Occipital lobe (tissue), 2 donors: ENCODE results near the gene XYLT2. TPM values are rescaled to one million over a fixed set of nuclear protein-coding genes. Genes with fewer than 3 reads are reported as not detected.
"Not testable (repeated sequence)": the region's sequence is repeated elsewhere in the genome, so short reads cannot be mapped to it uniquely, and the experiment has no call there.

ENCODE experiments used
- DNase-seq: peaks from one replicate; lab custom pipeline; 2025; lab: John Stamatoyannopoulos, UW
- total RNA-seq: library from RNA; depleted of rRNA; stranded (reverse); fragments of >200 nt; gene quantifications from one replicate; pipeline ENCODE4 v1.2.3, GENCODE V29; 2014

XYLT2 gene
- 7.5 TPM for total RNA-seq

DNA sequence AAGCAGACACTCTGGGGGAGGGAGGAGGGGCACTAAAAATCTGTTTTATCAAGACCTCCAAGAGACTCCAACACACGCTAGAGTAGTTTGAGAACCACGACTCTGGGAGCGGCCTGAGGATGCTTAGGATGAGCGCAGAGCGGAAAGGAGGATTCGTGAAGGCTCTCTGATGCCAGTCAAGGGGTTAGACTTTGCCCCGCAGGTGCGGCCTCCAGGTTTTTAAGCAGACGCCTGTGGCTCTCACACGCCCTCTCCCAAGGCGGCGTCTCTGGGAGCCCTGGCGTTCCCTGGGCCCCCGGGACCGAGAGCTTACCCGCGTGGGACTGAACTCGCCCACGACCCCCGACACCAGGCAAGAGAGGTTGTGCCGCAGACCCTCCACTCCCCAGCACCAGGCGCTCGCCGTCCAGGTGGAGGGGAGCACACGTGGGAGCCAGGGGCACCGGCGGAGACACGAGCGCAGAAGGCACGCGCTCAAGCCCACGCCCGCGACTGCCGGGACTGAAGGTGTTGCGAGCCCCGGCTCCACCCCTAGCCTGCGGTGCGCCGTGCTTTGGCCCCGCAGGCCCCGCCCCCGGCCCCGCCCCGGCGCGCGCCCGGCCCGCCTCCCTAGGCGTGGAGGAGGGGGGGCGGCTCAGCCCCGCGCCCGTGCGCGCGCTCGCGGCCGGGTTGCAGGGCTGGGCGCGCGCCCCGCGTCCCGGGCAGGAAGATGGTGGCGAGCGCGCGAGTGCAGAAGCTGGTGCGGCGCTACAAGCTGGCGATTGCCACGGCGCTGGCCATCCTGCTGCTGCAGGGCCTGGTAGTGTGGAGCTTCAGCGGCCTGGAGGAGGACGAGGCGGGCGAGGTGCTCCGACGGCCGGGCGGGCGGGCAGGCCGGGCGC is at the start of gene XYLT2:
TSS of gene XYLT2 (plus strand) at position 695 of the 881 bp plus-strand sequence. CDS start at position 710, 15 bp downstream.
- DNase-seq = peak; percentile 66

GRCh38 chr17:50297407-50297865 is 48.5 kb upstream of the XYLT2 start:
- peak; percentile 25 for DNase-seq

- no peak for DNase-seq
These were observed 47.9 kb upstream of the XYLT2 start for GRCh38 chr17:50298018-50298417.

DNA sequence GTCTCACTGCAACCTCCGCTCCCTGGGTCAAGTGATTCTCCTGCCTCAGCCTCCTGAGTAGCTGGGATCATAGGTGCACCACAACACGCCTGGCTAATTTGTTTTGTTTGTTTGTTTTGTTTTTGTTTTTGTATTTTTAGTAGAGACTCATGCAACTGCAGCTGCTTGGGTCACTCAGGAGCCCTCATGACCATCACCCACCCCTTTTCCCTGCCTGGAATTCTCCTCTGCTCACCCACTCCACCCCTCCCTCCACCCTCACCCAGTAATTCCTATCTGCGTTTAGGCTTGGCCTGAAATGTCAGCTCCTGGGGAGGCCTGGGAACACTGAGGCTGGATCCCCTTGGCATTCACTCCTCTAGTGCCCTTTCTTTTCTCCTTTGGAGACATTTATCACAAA is 46.1 kb upstream of the XYLT2 start:
- DNase-seq = no peak

- DNase-seq = not testable (repeated sequence)
These were observed 45.1 kb upstream of the XYLT2 start for GRCh38 chr17:50300824-50301223.

DNA sequence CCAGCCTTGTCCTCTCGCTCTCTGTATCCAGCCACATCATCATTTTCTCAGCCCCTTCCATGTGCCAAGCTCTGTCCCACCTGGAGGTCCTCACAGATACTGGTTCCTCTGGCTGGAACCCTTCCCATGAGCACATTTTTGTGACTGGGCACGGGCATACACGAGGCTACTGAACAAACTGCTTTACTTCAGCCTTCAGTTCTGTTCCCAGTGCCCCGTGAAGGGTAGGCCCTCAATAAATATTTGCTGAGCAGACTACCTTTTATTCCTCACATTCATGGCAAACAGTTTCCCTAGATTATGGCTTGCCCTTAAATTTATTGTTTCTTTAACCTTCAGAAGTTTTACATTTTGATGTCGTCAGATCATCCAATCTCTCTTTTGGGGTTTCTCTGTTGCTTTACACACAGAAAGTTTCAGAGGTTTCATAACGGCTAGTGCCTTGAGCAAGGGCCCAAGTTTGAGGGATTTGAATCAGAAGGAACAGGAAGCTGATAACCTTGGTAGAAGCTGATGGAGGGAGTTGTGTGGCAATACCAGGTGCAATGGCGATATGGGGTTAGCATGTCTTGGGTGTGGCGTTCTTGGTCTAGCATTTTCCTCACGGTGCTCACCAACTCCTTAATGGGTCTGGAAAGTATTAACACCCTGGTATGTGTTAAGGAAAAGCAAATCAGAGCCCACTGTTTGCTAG is 43.9 kb upstream of the XYLT2 start:
- no peak for DNase-seq

DNA sequence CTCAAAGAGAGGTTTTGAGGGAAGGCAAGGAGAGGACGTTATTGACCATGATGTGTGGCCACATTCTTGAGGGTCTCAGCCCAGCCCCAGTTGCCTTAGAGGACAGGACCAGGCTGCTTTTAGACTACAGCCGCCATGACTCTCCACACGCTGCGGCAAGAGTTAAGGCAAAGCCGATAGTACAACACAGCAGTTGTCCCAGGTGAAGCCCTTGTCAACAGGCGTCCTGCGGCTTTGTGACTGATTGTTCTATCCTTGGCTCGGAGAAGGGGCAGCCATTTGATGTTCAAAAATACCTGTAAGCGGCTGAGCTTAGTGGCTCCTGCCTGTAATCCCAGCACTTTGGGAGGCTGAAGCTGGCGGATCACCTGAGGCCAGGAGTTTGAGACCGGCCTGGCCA is 42.9 kb upstream of the XYLT2 start:
- no peak for DNase-seq

DNA sequence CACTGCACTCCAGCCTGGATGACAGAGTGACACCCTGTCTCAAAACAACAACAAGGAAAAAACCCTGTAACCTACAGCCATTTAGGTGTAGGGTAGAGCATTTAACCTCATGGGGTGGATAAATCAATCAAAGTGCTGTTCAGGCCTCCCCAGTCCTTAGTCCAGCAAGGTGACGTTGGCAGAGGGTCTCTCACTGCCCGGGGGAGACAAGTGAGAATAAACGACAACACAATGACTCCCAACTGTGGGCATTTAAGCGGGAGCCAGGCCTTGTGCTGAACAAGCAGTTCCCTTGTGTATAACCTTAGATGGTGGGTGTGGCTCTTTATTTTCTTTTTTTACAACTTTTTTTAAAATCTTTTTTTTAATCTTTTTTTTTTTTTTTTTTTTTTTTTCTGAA is 42.3 kb upstream of the XYLT2 start:
- no peak for DNase-seq

DNA sequence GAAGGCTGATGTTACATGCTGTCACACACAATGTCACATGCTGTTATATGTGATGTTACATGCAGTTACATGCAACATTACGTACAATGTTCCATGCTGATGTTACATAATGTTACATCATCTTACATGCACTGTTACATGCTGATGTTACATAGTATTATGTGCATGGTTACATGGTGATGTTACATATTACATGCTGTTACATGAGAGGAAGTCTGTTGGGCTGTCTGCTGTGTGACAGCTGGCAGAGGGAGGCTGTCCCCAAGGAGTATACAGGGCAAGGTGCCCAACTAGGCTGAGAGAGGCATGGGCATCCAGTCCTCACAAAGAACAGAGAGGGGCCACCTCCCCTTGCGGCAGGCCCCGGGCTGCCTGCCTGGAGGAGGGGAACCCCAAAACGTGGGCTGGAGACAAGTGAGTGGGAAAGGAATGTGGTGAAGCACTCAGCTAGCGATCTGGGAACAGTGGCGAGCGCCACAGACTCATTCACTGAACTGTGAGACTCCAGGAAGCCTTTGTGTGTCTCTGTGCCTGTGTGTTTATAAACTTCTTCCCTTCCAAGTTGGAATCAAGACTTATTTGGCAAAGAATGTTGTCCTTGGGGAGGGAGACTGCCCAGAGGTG is 41.0 kb upstream of the XYLT2 start:
- no peak for DNase-seq

GRCh38 chr17:50307654-50308053 is 38.3 kb upstream of the XYLT2 start:
- DNase-seq = no peak

- no peak for DNase-seq
These were observed 37.3 kb upstream of the XYLT2 start for GRCh38 chr17:50308666-50309065.

DNA sequence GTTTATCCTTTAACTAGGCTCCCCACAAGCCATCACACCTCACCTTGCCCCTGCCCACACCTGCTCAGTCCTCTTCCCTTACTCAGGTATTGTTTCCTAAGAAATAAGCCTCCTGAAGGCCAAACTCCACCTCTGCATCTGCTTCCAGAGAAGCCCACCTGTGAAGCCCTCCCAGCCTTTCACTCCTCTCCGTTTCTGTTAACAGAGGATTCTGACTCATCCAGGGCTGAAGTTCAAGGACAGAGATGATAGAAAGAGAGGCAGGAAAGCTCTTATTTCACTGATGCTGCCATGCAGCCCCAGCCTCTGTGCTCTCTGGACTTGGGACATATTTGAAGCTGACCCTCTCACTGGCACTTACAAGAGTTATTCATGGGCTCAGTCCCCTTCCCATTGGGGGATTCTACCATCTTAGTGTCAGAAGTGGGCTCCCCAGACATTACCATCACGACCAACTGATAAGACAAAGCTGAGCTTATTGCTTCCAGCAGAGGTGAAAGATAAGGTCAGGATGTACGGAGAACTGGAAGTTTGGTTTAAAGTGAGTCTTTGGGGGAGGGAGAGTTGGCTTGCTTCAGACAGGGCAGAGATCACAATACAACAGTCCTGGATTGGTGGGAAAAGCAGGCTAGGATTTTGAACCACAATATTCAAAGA is 35.3 kb upstream of the XYLT2 start:
- no peak for DNase-seq

- no peak for DNase-seq
These were observed 34.8 kb upstream of the XYLT2 start for GRCh38 chr17:50311112-50311460.

DNA sequence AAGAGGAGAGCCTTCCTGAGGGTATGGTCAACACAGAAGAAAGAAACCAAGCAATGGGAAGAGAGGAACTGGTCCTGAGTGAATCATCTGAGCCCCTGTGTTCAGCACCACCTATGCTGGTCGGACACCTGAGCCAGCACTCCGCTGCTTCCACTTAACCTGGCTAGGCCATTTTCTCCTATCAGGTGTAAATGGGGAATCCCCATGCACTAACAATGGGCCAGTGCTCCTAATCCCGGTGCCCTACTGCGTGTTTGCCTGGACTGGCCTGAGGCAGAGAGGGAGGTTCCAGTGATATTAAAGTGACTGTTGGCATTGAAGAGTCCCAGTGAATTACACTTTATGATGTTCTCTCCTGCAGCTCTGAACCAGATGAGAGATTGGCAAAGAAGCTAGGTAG is 34.4 kb upstream of the XYLT2 start:
- no peak for DNase-seq

DNA sequence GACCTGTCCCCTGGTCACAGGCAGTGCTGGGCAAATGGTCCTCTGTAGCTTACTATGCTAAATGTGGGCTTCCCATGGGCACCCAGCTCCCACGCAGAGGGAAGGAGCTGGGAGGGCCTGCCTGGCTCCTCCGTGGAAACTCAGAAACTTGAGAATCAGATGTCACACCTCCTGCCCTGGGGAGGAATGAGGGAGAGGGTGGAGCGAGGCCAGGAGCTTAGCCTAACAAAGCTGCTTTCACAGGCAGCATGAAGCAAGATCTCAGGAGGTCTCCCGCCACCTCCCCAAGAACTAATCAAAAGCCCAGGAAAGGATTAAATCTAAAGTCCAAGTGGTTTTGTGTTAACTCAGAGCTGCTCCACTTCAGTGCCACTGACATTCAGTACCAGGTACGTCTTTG is 33.6 kb upstream of the XYLT2 start:
- DNase-seq = no peak

DNA sequence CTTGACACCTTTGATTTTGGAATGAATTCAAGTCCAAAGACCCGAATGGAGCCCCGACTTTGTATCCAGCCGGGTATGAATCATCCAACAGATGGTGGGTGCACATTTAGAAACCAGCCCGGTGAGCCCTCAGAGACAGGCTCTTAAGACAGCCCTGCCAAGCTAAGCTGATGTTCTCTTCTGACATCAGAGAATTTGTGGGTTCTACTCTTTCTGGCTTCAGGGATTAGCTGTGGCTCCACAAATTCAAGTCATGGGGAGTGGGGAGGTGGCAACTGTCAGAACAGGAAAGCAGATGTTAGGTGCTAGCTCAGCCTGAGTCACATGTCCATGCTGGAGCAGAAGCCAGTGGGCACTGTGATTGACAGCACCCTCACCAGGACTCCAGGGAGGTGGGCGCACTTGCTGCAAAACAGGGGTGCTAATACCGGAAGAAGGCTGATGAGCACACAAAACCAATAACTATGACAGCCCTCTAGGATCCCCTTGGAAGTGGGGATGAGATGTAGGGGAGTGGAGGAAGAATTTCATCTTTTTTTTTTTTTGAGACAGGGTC is 31.4 kb upstream of the XYLT2 start:
- DNase-seq = no peak

GRCh38 chr17:50316016-50316587 is 29.8 kb upstream of the XYLT2 start:
- no peak for DNase-seq

GRCh38 chr17:50316660-50317059 is 29.3 kb upstream of the XYLT2 start:
- DNase-seq = not testable (repeated sequence)

- DNase-seq = no peak
These were observed 28.8 kb upstream of the XYLT2 start for GRCh38 chr17:50317121-50317520.

DNA sequence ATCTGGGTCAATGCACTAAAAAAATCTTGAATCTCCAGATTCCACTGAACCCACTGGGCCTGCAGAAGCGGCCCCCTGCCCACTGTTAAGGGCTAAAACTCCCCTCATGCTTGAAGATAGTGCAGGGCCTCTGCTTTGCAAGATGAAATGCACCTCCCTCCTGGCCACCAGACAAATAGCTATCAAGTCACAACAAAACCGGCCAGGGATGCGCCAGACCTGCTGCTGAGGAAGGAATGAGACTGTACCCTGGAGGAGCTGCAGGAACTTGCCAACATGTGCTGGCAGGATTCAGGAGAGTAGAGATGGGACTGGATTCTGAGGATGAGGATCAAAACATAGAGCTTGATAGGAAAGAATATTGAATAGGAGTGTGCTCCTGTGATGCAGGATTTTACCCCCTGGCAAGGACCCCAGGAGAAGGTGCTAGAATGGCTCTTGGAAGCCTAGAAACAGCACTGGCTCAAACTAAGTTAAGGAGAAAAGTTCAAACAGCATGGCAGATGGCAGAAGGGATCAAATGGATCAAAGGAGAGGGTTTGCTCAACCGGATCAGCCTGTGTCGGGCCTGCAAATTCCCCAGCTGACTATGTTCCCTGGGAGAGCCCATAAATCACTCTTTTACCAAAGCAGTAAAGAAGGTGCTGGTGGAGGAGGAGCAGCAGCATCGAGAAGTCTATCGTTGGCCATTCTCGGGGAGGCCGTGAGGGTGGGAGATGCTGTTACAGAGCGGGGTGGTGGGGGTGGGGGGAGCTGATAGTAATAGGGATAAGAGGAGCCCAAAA is 27.2 kb upstream of the XYLT2 start:
- DNase-seq = no peak
